MM.1S (cell line): ENCODE measurements around the gene STARD10.

ENCODE experiments used
- EZH2phosphoT487 ChIP-seq: fragments of 300-600 bp; sonication (generic); IDR thresholded peaks from 2 replicates; pipeline ENCODE4 v1.6.1; 2018; ENCODE audit warnings: antibody characterized with exemption, low read length
- TF ChIP-seq, protein P1 (sequence below): fragments of 300-600 bp; sonication (generic); IDR thresholded peaks from 2 replicates; pipeline ENCODE4 v1.5.1; 2016; ENCODE audit warnings: antibody characterized with exemption, low read length, mixed read lengths

DNA sequence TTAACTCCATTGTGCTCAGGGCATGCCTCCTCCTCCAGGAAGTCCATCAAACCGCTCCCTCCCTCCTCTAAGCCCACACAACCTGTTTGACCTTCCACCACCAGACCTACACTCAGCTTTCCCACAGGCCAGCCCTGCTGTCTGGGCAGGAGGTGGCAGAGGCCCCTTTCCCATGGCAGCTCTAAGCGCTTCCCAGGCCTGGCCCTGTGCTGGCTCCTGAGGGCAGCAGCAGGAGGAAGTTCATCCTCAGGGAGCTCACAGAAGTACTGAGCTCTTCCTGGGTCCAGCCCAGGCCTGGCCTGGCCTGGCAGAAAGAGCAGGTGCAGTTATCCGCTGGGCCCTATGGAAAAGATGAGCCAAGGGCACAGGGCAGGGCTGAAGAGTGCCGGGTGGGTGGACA, 73.1 kb downstream of the STARD10 start:
- TF ChIP-seq, protein P1, sequence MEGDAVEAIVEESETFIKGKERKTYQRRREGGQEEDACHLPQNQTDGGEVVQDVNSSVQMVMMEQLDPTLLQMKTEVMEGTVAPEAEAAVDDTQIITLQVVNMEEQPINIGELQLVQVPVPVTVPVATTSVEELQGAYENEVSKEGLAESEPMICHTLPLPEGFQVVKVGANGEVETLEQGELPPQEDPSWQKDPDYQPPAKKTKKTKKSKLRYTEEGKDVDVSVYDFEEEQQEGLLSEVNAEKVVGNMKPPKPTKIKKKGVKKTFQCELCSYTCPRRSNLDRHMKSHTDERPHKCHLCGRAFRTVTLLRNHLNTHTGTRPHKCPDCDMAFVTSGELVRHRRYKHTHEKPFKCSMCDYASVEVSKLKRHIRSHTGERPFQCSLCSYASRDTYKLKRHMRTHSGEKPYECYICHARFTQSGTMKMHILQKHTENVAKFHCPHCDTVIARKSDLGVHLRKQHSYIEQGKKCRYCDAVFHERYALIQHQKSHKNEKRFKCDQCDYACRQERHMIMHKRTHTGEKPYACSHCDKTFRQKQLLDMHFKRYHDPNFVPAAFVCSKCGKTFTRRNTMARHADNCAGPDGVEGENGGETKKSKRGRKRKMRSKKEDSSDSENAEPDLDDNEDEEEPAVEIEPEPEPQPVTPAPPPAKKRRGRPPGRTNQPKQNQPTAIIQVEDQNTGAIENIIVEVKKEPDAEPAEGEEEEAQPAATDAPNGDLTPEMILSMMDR = no peak
- TF ChIP-seq EZH2phosphoT487 = no peak
